ENCODE data around the gene BRSK1. TPM values are rescaled to one million over a fixed set of nuclear protein-coding genes. Genes with fewer than 3 reads are reported as not detected.

Gene BRSK1
- total and polyA plus RNA-seq, 2 of the 13 experiments (the other 11 are each of a cell fraction or from before 2014, with no cell fraction given) = 0.18 to 1.2 TPM

- TF ChIP-seq SP140L (CRISPR knock-in tag; IDR thresholded peaks at IDR 0.05; ENCODE audit: borderline replicate concordance) (no peak), ZNF101 (CRISPR knock-in tag; IDR thresholded peaks at IDR 0.05; ENCODE audit: borderline replicate concordance, low read depth) (no peak), ZNF839 (CRISPR knock-in tag; IDR thresholded peaks at IDR 0.05; ENCODE audit: borderline replicate concordance) (no peak), TAF1 (CRISPR knock-in tag; IDR thresholded peaks at IDR 0.05) (0 out of 2 replicates have a peak, but pooled peaks have one; percentile 33), STAT6 (CRISPR knock-in tag; IDR thresholded peaks at IDR 0.05; ENCODE audit: borderline replicate concordance) (0 out of 2 replicates have a peak, but pooled peaks have one; percentile 48), ZFX (CRISPR knock-in tag; IDR thresholded peaks at IDR 0.05; ENCODE audit: low read depth) (peak; percentile 52; the same call in 1 of the 2 replicates), ZKSCAN5 (CRISPR knock-in tag; IDR thresholded peaks at IDR 0.05) (no peak), HNF1A (IDR thresholded peaks at IDR 0.05; ENCODE audit: low read depth) (no peak), HNF1A (CRISPR knock-in tag; IDR thresholded peaks at IDR 0.05; ENCODE audit: borderline replicate concordance) (0 out of 2 replicates have a peak, but pooled peaks have one; percentile 46), PRDM4 (CRISPR knock-in tag; IDR thresholded peaks at IDR 0.05; ENCODE audit: borderline replicate concordance) (no peak), FOSL1 (CRISPR knock-in tag; IDR thresholded peaks at IDR 0.05; ENCODE audit: borderline replicate concordance) (peak; percentile 36; the same call in 1 of the 2 replicates), KDM2A (CRISPR knock-in tag; IDR thresholded peaks at IDR 0.05; ENCODE audit: borderline replicate concordance, low read depth) (peak; percentile 44; the same call in 1 of the 2 replicates), SMAD9 (CRISPR knock-in tag; IDR thresholded peaks at IDR 0.05) (no peak), ZNF317 (CRISPR knock-in tag; IDR thresholded peaks at IDR 0.05) (no peak), HDAC1 (CRISPR knock-in tag; IDR thresholded peaks at IDR 0.05) (peak; percentile 69), SRY (CRISPR knock-in tag; IDR thresholded peaks at IDR 0.05) (no peak), PITX1 (CRISPR knock-in tag; IDR thresholded peaks at IDR 0.05) (peak; percentile 73), NFATC3 (CRISPR knock-in tag; IDR thresholded peaks at IDR 0.05) (no peak), SP5 (CRISPR knock-in tag; IDR thresholded peaks at IDR 0.05; ENCODE audit: borderline replicate concordance, low read depth) (0 out of 2 replicates have a peak, but pooled peaks have one; percentile 31), ZNF766 (CRISPR knock-in tag; IDR thresholded peaks at IDR 0.05; ENCODE audit: borderline replicate concordance) (no peak), GABPB1 (CRISPR knock-in tag; IDR thresholded peaks at IDR 0.05) (no peak), ZNF260 (CRISPR knock-in tag; IDR thresholded peaks at IDR 0.05; ENCODE audit: borderline replicate concordance, low read depth) (no peak)
These were observed 50.1 kb downstream of the BRSK1 start (continued) for GRCh38 chr19:55333870-55334269.
